NOMO-1 treated with dmso at 0.1 percent for 144 hours (cell line): ENCODE data around the gene IFRD2.
A peak's percentile ranks its signal among the peaks of the same experiment; 100 is the strongest.
"Not testable (repeated sequence)": the region's sequence is repeated elsewhere in the genome, so short reads cannot be mapped to it uniquely, and the experiment has no call there.

Source experiments
- DNase-seq: peaks from one replicate; lab custom pipeline; 2025; ENCODE audit not compliant: unreplicated experiment; lab: John Stamatoyannopoulos, UW

IFRD2 gene

DNA sequence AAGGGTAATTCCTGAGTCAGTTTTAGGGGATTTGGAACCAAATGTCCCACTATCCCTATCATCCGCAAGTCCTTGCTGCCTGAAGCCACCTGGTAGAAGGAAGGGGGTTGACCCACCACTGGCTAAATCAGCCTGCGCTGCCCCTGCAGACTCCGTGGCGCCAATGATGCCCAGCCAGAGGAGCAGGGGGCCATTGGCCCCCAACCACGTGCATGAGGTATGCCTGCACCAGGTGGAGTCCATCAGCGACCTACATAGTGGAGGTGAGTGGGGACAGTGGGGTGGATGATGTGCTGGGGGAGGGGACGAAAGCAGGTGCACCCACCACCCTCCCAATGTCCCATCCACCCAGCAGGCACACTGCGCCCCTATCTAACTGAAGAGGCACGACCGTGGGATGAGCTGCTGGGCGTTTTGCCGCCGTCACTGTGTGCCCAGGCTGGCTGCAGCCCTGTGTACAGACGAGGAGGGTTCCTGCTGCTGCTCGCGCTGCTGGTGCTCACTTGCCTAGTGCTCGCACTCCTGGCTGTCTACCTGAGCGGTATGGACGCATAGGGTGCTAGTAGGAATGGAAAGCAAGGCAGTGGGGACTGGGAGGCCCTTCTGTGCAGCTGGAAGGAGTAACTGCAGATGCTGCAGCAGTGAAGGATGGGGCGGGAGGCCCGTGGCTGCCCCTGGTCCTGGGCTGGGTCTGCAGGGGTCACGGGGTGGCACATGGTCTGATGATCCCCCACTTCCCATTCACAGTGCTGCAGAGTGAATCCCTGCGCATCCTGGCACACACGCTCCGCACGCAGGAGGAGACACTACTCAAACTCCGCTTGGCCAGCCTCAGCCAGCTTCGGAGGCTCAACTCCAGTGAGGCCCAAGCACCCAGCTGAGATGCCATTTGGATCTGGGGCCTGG lies 5.7 kb downstream of the IFRD2 start:
- DNase-seq, result no peak

DNA sequence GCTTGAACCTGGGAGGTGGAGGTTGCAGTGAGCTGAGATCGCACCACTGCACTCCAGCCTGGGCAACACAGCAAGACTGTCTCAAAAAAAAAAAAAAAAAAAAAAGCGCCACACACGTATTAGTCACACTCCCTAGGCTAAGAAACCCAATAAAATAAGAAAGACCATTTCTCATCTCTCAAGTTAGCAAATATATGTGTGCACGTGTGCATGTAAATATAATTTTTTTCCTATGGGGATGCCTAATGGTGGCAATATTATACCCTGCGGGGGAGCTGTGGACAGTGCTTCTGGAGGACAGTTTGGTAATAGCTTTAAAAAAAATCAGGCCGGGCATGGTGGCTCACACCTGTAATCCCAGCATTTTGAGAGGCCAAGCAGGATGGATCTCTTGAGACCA lies 8.1 kb downstream of the IFRD2 start:
- not testable (repeated sequence) for DNase-seq

DNA sequence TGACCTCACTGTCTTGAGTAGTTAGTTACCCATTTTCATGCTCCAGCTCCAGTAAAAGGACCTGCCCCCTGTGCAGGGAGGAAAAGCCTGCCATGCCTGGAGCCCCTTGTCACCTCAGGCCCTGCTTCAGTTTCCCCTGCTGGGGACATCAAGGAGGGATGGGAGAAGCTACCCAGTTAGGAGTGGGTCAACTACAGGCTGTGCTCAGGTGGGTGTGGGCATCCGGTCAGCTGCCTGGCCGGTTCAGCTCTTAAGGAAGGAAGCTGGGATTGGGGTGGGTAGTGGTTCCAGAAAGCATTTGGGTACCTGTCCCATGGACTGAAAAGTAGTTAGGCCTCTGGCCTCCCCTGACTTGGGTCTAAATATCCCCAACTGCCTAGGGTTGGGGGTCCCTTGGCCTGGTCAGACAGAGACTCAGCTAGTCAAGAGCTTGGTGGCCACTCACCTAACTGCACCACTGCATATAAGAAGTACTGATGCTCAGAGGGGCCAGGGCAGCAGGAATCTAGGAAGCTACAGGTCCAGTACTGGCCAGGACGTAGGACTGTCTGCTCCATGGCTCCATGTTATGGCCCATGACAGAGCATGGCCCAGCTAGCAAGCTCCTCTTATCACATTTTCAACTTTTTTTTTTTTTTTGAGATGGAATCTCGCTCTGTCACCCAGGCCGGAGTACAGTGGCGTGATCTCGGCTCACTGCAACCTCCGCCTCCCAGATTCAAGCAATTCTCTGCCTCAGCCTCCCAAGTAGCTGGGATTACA lies 12.8 kb downstream of the IFRD2 start:
- DNase-seq, result no peak

DNA sequence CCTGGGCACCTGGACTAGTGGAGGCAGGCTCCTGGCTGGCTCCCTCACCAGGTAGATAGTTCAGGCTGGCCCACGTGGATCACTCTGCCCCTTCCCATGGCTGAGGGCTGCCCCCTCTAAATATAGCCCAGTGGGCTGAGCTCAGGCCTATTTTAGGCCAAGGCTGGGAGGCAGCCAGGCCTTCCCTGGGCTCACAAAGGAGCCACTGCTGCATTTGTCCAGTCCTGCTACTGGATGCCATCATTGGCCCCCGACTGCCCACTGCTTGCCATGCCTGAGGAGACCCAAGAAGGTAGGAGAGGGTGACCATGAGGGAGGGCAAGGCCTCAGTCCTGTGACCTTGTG lies 13.4 kb downstream of the IFRD2 start, which contains the start of gene LSMEM2:
Gene LSMEM2, plus strand, starts transcription at position 208 of the 345 bp plus-strand sequence. Its CDS starts 27 bp downstream, at position 235.
- DNase-seq, result no peak

DNA sequence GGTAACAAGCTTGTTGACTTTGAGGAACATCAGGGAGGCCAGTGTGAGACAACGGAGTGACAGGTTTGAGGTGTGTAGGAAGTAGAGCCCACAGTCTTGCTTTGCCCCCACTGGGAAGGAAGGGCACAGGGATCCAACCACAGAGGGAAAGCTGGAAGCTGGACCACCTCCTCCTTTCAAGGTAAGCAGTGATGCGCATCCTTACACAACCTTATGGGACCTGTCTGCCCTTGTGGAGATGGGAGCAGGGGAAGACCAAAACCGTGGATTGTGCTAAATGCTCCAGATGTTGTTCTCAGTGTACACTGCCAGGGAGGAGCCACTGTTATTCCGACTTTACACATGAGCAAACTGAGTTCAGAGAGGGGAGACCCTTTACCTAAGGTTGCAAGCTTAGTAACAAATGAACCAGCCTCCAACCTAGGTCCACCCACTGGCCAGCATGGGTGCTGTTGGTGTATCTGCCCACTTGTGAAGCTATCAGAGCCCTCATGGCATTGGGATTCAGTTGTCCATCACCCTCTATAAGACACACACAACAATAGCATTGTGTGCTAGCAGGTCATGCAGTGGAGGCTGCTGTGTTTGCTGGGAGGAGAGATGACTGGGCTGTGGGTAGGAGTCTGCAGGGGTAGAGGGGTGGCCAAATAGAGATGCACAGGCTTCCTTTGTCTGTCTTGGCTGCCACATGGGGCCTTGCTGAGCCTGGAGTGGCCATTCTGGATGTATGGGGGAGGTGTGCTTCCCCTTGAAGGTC lies 13.9 kb downstream of the IFRD2 start:
- no peak for DNase-seq

DNA sequence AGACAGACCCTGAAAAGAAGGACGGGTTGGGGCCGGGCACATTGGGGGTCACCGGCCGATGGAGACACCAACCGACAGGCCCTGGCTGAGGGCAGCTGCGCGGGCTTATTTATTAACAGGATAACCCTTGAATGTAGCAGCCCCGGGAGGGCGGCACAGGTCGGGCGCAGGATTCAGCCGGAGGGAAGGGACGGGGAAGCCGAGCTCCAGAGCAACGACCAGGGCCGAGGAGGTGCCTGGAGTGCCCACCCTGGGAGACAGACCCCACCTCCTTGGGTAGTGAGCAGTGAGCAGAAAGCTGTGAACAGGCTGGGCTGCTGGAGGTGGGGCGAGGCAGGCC lies 15.5 kb downstream of the IFRD2 start:
- DNase-seq, result no peak

DNA sequence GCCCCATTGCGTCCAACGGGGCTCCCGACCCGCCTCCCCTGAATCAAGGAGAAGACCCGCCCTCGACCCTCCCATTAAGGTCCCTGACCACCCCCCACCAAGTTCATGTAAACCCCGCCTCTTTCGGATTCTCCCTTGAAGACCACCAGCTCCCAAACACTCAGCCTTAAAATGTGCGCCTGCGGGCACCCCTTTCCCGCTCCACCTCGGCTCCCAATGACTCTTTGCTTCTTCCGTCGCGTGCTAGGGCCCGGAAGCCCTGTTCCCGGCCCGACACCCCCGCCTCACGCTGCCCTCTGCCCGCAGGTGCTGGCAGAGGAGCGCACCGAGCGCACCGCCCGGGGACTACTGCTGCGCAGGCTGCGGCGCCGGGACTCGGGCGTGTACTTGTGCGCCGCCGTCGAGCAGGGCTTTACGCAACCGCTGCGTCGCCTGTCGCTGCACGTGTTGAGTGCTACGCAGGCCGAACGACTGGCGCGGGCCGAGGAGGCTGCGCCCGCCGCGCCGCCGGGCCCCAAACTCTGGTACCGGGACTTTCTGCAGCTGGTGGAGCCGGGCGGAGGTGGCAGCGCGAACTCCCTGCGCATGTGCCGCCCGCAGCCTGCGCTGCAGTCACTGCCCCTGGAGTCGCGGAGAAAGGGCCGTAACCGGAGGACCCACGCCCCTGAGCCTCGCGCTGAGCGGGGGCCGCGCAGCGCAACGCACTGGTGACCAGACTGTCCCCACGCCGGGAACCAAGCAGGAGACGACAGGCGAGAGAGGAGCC lies 16.1 kb downstream of the IFRD2 start:
- no peak for DNase-seq

DNA sequence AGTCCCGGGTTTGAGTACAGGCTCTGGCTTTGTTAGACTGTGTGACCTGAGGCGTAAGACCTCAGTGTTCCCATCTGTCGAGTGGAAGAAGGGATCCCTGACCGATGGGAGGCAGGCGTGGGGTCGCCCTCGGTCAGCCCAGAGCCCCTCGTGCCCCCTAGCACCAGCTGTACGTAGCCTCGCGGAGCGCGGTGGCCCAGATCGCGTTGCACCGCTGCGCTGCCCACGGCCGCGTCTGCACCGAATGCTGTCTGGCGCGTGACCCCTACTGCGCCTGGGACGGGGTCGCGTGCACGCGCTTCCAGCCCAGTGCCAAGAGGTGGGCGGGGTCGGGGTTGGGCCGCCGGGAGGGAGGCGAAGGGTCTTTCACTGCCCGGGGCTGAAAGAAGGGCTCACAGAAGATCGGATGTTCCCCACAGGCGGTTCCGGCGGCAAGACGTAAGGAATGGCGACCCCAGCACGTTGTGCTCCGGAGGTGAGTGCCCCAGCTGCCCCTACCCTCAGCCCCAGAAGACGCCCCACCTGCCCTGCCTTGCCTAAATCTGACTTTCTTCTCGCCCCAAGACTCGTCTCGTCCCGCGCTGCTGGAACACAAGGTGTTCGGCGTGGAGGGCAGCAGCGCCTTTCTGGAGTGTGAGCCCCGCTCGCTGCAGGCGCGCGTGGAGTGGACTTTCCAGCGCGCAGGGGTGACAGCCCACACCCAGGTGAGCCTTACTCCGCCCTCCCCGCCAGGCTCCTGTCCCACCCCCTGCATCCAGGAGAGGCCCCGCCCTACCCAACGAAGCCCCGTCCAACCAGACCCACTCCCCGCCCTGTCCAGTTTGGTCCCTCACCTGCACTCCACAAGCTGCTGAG lies 16.9 kb downstream of the IFRD2 start:
- no peak for DNase-seq

DNA sequence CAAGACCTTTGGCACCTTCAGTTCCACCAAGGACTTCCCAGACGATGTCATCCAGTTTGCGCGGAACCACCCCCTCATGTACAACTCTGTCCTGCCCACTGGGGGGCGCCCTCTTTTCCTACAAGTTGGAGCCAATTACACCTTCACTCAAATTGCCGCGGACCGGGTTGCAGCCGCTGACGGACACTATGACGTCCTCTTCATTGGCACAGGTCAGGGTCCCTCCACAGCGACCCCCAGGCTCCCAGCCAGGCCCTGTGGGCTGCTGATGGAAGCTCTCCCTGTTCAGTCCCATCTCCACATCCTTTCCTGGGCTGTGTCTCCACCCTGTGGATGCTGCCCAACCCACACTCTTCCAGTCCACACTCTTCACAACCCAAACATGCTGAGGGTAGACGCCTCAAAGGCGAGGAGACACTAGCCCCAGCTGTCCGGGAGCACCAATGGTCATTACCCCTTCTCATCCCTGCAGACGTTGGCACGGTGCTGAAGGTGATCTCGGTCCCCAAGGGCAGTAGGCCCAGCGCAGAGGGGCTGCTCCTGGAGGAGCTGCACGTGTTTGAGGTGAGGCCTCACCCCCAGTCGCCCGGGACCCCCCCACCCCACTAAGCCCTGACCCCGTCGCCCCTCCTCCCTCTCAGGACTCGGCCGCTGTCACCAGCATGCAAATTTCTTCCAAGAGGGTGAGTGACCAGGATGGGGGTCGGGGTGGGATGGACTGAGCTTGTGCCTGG lies 17.7 kb downstream of the IFRD2 start:
- DNase-seq, result no peak

DNA sequence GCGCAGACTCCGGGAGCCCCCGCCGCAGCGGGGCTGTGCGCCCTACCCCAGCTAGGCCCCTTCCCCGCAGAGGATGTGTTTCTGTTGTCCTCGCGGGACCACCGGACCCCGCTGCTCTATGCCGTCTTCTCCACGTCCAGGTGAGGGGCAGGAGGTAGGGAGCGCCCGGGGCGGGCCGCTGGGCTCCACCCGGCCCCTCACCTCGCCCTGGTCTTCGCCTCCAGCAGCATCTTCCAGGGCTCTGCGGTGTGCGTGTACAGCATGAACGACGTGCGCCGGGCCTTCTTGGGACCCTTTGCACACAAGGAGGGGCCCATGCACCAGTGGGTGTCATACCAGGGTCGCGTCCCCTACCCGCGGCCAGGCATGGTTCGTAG lies 18.6 kb downstream of the IFRD2 start:
- DNase-seq, result no peak

DNA sequence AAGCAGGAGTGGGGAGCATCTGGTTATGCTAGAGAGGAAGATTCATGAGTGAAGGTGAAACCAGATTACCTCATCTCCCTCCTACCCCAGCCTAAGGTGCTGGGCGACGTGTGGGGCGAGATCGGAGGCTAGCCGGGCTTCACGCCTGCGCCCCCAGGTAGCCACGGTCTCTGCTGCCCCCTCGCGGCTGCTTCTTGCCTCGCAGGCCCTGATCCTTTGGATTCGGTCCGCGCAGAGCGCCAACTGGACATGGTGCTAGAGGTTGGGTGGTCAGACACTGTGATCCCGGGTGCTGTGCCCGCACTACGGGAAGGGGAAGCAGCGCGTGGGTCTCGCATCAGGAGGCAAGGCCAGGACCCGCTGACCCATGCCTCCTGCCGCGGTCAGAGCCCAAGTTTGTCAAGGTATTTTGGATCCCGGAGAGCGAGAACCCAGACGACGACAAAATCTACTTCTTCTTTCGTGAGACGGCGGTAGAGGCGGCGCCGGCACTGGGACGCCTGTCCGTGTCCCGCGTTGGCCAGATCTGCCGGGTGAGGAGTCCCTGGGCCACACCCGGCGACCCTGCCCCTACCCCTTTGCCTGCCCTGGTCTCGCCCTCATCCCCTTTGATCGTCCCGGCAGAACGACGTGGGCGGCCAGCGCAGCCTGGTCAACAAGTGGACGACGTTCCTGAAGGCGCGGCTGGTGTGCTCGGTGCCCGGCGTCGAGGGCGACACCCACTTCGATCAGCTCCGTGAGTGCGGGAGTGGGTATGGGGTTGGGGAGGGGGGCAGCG lies 19.1 kb downstream of the IFRD2 start:
- peak; percentile 86 for DNase-seq

DNA sequence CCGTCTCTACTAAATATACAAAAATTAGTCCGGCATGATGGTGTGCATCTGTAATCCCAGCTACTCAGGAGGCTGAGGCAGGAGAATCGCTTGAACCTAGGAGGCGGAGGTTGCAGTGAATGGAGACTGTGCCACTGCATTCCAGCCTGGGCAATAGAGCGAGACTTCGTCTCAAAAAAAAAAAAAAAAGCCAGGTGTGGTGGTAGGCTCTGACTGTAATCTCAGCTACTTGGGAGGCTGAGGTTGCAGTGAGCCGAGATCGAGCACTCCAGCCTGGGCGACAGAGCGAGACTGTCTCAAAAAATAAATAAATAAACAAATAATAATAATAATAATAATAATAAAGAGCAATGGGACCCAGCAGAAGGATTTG lies 19.7 kb downstream of the IFRD2 start:
- not testable (repeated sequence) for DNase-seq

DNA sequence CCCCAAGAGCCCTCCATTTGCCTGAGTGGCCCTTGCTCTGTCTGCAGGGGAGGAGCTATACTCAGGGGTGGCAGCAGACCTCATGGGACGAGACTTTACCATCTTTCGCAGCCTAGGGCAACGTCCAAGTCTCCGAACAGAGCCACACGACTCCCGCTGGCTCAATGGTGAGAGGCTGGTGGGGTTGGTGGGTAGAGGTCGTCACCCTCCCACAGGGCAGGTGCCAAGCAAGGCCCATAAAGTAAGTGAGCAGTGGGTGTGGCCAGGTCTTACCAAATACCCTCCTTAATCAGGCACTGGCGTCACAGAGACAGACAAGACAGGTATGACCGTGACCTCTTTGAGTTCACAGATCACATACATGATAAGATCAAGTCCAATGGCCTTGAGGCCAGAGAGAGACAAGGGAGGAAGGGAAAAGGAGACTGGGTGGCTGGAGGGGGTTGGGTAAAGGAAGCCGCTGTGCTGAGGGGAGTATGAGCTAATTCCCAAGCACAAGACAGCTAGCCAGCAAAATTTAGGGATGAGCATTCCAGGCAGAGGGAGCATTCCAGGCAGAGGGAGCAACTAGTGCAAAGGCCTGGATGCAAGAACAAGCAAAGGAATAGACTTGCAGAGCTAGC lies 20.8 kb downstream of the IFRD2 start:
- no peak for DNase-seq

DNA sequence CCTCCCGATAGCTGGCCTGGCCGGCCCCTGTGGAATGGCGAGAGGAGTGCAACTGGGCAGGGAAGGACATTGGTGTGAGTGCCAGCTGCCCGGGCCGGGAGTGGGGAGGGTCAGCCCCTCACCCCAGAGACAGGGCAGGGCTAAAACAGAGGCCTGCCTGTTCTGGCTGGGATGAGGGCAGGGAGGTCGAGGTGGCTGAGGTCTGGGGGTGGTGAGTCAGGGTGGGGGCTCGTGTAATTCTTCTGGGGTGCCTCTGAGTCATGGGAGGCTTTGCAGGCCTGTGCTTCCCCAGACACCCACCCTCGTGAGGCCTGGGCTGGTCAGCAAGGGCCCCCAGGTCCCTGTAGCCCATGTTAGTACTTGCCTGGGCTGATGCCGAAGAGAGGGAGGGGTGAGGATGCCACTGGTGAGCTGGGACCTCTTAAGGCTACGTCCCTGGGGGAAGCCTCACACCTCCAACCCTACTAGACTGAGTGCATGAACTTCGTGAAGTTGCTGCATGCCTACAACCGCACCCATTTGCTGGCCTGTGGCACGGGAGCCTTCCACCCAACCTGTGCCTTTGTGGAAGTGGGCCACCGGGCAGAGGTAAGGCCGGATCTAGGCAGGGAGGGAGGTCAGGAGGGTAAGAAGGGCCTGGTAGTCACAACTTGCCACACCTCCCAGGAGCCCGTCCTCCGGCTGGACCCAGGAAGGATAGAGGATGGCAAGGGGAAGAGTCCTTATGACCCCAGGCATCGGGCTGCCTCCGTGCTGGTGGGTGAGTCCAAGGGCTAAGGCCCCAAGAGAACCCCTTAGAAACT lies 21.6 kb downstream of the IFRD2 start:
- no peak for DNase-seq

DNA sequence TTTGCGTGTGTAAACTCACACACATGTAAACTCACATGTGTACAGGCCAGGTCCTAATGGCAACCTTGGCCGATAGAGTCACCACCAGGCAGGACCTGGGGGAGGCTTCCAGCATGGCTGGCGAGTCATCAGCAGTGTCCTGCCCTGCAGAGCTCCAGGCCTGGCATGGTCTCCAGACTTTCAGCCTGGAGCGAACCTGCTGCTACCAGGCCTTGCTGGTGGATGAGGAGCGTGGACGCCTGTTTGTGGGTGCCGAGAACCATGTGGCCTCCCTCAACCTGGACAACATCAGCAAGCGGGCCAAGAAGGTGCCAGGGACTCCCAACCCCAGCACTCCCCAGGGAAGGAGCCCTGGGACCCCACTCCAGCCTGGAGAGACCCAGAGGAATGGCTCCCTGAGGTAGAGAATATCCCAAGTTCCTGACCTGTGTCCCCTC lies 22.2 kb downstream of the IFRD2 start:
- DNase-seq, result no peak

DNA sequence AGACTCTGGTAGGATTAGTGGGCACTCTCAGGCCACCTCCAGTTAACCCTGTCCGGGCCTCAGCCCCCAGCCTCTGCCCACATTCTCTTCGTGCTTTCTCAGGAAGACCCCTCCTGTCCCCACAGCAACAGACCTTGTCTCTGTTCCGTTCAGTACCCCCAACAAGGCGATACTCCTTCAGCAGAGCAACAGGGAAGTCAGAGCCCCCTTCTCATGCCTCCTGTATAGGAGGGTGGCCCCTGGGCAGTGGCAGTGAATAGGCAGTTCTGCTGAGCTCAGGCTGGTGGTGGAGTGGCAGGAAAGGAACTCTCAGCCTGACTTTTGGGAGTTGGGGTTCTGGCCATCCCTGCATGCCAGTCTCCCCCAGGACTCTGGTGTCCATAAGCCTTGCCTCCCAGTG lies 22.8 kb downstream of the IFRD2 start:
- DNase-seq, result no peak

DNA sequence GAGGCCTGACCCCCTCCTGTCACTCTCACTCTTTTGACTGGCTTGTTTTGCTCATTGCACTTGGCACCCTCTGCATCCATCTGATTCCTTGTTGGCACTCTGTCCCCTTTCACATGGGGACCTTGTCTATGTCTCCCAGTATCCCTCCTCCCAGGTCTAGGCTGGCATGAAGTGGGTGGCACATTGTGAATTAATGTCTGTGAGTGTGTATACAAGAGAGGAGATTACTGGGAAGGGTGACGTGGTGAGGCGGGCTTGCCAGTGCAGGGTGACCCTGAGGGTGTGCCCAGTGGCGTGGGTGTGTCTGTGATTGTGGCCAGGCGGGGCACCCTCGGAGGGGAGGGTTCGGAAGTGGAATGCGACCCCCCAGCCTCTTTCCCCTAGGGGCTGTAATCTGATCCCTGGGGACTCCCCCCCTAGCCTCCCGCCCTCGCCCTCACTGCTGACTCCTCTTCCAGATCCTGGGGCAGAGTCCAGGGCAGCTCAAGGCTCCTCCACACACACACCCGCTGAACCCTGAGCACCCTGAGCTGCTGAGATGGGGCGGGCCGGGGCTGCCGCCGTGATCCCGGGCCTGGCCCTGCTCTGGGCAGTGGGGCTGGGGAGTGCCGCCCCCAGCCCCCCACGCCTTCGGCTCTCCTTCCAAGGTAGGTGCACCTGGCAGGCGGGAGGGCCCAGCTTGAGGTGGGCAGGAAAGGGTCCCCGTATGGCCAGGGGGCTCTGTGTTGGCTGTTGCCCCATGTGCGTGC lies 23.4 kb downstream of the IFRD2 start, which contains the start of gene SEMA3B:
Gene SEMA3B, plus strand, starts transcription at position 445 of the 749 bp plus-strand sequence. Its CDS starts 94 bp downstream, at position 539.
- DNase-seq, result no peak
